Spleen (tissue), 7 donors: Measurements from ENCODE around the gene SAFB.

Source experiments
- POLR2A ChIP-seq, 3 donors: fragments of 450-650 bp; IDR thresholded peaks; one replicate each; pipeline ENCODE4 v1.5.1; 2017; ENCODE audit warnings: antibody characterized with exemption in 3 of 3, mild to moderate bottlenecking in 1 of 3
- TF ChIP-seq, protein P1 (sequence below), 11 experiments: fragments of 200-600 bp in 7 of 11; fragments of 450-650 bp in 4 of 11; sonication (generic) in 4 of 11; IDR thresholded peaks in 8 of 11; conservative IDR thresholded peaks in 3 of 11; 1 replicate in 7 of 11; 2 replicates in 4 of 11; pipeline versions ENCODE4 v1.4.0 to v1.8.0; 2016 to 2021; ENCODE audit warnings: antibody characterized with exemption in 11 of 11, inconsistent platforms in 4 of 11, mild to moderate bottlenecking in 1 of 11
- donor health status: DM: no; HTN: no; CAD: no; lungs with moderate emphysema.
- donor health status: DM: no; HTN: no; CAD: no.
- donor health status: DM: no; HTN: no; CAD: no.

DNA sequence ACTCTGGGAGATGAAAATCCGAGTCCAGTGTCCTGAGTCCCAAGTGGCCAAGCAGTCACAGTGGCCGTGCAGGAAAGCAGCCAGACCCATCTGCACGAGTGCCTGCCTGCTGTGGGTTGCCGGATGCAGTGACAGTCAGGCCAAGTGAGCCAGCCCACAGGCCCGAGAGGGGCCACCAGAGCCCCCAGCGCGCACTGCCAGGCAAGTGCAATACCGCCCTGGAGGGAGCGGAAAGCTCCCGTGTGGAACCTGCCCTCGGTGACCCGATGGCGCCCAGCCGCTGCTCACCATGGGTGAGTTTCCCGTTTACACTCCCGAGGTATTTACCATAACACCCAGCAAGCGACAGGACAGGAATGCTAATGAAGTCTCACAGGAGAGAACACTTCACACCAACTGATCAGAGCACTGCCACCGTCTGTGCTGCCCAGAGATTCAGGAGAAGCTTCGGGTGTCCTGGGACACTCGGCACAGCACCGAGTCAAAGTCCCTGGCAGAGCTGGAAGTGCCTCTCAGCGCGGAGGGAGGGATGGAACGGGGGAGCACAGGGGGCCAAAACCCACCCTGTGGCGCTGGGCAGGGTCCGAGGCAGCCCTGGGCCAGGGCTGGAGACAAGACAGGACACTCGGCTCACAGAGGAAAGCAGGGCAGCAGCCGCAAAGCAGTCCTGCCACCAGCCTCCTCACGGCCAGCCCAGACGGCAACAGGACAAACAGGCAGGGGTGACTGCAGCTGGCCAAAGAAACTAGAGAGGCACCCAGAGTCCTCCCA is 33.8 kb upstream of the SAFB start:
- TF ChIP-seq, protein P1, sequence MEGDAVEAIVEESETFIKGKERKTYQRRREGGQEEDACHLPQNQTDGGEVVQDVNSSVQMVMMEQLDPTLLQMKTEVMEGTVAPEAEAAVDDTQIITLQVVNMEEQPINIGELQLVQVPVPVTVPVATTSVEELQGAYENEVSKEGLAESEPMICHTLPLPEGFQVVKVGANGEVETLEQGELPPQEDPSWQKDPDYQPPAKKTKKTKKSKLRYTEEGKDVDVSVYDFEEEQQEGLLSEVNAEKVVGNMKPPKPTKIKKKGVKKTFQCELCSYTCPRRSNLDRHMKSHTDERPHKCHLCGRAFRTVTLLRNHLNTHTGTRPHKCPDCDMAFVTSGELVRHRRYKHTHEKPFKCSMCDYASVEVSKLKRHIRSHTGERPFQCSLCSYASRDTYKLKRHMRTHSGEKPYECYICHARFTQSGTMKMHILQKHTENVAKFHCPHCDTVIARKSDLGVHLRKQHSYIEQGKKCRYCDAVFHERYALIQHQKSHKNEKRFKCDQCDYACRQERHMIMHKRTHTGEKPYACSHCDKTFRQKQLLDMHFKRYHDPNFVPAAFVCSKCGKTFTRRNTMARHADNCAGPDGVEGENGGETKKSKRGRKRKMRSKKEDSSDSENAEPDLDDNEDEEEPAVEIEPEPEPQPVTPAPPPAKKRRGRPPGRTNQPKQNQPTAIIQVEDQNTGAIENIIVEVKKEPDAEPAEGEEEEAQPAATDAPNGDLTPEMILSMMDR (IDR thresholded peaks at IDR 0.05 in 8 of 11, conservative IDR thresholded peaks at IDR 0.05 in 3 of 11): no peak
- TF ChIP-seq POLR2A (IDR thresholded peaks at IDR 0.05): no peak
